ENCODE measurements around the gene NCOA7.

DNA sequence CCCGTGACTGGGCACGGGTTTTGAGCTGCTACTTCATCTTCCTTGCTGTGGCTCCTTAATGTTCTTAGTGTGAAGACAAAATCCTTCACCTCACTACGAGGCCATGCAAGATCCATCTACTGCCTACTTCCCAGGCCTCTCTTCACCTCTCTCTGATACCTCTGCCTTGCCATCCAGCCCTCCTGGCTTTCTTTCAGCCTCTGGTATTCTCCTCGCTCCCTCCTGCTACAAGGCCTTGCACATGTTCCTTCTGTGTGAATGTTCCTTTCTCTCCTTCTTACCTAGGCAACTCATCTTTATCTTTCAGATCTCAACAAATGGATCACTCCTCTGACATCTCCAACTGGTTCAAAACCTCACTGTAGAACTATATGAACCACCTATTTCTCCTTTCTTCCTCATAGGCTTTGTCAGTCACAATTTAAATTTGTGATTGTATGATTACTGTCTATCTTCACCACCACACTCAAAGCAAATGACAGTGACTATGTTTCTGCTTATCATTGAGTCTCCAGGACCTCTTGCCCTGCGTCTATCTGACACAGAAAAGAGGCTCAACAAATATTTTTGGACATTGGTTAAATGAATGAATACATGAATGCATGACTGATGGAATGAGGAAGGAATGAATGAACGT is 21.5 kb upstream of the NCOA7 start:
- TF ChIP-seq, protein P1, sequence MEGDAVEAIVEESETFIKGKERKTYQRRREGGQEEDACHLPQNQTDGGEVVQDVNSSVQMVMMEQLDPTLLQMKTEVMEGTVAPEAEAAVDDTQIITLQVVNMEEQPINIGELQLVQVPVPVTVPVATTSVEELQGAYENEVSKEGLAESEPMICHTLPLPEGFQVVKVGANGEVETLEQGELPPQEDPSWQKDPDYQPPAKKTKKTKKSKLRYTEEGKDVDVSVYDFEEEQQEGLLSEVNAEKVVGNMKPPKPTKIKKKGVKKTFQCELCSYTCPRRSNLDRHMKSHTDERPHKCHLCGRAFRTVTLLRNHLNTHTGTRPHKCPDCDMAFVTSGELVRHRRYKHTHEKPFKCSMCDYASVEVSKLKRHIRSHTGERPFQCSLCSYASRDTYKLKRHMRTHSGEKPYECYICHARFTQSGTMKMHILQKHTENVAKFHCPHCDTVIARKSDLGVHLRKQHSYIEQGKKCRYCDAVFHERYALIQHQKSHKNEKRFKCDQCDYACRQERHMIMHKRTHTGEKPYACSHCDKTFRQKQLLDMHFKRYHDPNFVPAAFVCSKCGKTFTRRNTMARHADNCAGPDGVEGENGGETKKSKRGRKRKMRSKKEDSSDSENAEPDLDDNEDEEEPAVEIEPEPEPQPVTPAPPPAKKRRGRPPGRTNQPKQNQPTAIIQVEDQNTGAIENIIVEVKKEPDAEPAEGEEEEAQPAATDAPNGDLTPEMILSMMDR (IDR thresholded peaks at IDR 0.05) = no peak
- TF ChIP-seq POLR2AphosphoS5 (IDR thresholded peaks at IDR 0.05) (no peak), POLR2A (IDR thresholded peaks at IDR 0.05) (no peak), EP300 (IDR thresholded peaks at IDR 0.05) (no peak)

Measured in upper lobe of left lung (tissue), 4 donors.